GM12874 (cell line): Measurements from ENCODE around the gene TBC1D7.

Experiments
- TF ChIP-seq, protein P1 (sequence below): IDR thresholded peaks from 2 replicates; pipeline ENCODE4 v1.5.1; 2011; ENCODE audit warnings: low read depth, mild to moderate bottlenecking, control low read depth, low read length, moderate library complexity; ENCODE audit not compliant: insufficient read depth

TBC1D7 gene

DNA sequence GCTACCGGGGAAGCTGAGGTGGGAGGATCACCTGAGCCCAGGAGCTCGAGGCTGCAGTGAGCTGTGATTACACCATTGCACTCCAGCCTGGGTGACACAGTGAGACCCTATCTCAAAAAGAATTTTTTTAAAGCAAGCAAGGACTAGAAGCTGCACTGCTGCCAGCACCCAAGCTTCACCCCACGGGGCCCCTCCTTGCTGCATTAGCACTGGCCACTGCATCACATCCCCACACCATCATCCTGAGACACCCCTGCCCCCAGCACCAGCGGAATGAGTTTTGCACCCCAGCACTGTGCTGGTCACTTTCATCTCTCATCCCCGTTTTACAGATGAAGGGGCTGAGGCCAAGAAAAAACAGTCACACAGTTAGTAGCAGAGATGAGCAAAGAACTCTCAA is 30.9 kb downstream of the TBC1D7 start:
- TF ChIP-seq, protein P1, sequence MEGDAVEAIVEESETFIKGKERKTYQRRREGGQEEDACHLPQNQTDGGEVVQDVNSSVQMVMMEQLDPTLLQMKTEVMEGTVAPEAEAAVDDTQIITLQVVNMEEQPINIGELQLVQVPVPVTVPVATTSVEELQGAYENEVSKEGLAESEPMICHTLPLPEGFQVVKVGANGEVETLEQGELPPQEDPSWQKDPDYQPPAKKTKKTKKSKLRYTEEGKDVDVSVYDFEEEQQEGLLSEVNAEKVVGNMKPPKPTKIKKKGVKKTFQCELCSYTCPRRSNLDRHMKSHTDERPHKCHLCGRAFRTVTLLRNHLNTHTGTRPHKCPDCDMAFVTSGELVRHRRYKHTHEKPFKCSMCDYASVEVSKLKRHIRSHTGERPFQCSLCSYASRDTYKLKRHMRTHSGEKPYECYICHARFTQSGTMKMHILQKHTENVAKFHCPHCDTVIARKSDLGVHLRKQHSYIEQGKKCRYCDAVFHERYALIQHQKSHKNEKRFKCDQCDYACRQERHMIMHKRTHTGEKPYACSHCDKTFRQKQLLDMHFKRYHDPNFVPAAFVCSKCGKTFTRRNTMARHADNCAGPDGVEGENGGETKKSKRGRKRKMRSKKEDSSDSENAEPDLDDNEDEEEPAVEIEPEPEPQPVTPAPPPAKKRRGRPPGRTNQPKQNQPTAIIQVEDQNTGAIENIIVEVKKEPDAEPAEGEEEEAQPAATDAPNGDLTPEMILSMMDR, result no peak

DNA sequence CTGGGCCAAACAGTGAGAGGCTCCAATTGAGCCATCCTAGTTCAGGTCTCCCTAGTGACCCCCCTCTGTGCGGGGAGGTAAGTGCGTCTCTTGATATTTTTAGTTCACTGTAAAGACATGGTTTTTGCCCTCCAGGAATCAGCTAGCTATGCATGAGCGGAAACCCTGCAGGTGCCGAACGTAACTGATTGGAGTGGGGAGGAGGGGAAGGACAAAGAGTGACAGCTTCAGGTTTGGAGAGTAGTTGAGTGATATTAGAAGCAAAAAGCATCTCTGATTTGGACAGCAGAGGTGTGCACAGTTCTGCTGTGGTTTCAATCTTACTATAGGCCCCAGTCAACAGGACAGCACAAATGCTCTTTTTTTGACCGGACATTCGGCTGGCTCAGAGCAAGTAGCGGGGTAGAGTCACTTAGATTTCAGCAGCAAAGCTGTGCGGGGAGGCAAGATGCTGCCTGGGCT is 31.8 kb downstream of the TBC1D7 start:
- TF ChIP-seq, protein P1, result no peak

DNA sequence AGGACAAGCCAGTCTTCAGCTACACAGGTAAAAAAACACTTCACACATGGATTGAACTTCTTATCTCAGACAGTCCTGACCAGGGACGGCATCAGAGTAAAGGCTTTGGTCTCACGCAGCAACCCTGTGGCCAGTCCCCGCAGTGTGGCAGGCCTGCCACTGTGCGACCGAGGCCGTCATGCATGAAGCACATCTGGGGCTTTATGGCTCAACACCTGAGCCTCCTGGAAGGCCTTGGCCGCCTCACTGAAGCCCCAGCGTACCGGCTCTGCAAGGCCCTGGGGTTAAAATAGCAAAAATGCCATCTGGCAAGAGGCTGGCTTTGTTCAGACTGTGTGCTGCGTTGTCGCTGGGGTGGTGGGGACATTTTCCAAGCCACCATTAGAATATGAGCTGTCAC is 32.8 kb downstream of the TBC1D7 start:
- TF ChIP-seq, protein P1, result no peak

DNA sequence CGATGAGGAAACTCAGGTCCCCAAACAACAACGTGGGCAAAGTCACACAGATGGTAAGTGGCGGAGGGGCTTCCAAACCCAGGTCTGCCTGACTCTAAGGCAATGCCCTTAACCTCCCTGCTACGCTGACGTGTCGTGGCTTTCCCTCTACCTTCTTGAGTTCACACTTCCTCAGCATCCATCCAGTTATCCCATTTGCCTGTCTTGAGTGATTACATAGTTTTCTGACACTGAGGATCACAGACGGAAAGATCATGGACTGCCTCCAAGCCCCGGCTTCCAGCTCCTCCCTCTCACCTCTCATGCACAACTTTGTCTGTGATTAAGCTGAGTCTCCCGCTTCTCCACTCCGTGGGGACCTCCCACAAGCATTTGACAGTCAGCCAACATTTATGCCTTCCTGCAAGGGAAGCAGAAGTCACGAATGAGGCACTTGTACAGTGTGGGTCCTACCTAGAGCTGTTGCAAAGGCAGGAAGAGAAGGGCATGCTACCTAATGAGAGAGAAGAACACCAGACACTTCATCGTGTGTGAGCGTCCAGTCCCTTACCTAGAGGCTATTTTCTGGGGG is 33.8 kb downstream of the TBC1D7 start:
- TF ChIP-seq, protein P1, result no peak

DNA sequence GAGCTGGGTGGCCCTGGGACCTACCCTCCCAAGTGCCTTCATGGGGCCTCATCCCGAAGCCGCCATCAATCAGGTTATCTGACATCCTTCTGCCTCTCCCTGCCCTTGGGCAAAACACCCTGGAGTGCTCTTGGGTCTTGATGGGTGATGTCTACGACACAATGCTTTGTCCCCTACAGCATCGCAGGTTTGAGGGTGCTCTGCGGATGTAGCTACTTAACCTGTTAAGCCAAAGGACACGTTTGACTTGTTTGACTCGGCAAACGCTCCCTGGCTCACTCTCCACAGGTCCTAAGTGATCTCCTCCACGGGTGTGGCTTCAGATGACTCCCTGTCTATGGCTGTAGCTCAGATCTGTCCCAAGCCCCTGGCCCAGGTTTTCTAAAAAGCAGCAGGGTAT is 35.6 kb downstream of the TBC1D7 start:
- TF ChIP-seq, protein P1, result no peak

DNA sequence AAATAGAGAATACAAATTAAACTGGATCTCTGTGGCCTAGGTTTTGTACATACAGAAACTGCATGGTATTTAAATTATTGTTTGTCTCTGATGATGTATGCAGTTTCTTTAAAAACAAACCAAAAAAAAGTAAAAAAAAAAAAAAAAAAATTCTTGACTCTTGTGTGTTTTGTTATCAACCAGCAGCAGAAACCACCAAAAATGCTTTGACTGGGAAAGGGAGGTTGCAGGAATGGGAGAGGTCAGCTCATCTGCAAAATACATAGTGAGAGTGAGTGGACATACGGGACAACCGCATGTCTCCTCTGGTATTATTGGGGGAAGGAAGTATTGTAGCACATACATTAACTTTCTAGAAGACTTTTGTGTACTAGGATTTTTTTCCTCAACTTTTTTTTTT is 38.0 kb downstream of the TBC1D7 start:
- TF ChIP-seq, protein P1, result no peak

DNA sequence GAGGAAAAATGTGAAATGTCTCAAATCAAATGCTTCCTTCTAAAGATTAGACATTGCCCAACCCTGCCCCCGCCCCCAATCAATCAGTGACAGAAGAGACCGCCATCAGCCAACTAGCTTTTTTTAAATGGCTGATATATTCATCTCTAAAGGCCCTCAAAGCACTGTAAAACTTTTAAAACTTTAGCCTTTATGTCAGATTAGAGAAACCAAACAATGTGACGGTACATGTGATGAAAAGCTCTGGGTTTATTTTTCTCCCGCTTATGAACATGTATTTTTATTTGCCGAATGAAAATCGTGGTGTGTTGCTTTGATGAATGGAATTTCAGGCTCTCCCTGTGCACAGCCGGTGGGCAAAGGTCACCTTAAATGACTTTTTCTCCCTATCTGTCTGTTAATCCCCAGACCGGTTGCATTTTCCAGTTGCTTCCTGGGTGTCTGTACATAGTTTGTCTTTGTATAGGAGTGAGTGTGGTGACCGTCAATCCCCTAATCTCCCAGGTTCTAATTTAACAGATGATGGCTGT is 38.5 kb downstream of the TBC1D7 start:
- TF ChIP-seq, protein P1, result no peak
